HepG2 (cell line): Measurements from ENCODE around the gene LRRTM3.

Source experiments
- CEBPB ChIP-seq: IDR thresholded peaks from 2 replicates; pipeline ENCODE4 v1.6.1; 2011; ENCODE audit warnings: low read depth, low read length, improper control_type of control experiment, borderline replicate concordance
- E2F1 ChIP-seq: sonication (generic); formaldehyde crosslinking; IDR thresholded peaks from 2 replicates; pipeline ENCODE4 v1.5.0; 2020; ENCODE audit warnings: missing genetic modification reagents
- FOXM1 ChIP-seq: sonication (generic); formaldehyde crosslinking; IDR thresholded peaks from 2 replicates; pipeline ENCODE4 v1.5.0; 2020; ENCODE audit warnings: missing genetic modification reagents
- GABPA ChIP-seq, 2 experiments: IDR thresholded peaks; 2 replicates each; pipeline ENCODE4 v1.6.1; 2011 to 2016; ENCODE audit warnings: low read depth in 2 of 2, low read length in 1 of 2, missing biosample characterization in 1 of 2, missing genetic modification characterization in 1 of 2
- HMGA1 ChIP-seq: sonication (generic); formaldehyde crosslinking; conservative IDR thresholded peaks from 2 replicates; pipeline ENCODE4 v1.4.0; 2020; ENCODE audit warnings: missing genetic modification reagents
- NR2F1 ChIP-seq, 2 experiments: fragments of 450-650 bp in 1 of 2; formaldehyde crosslinking in 1 of 2; IDR thresholded peaks; 2 replicates each; pipeline versions ENCODE4 v1.5.0 to v1.6.1; 2016 to 2020; ENCODE audit warnings: mild to moderate bottlenecking in 1 of 2, missing compliant biosample characterization in 1 of 2, missing genetic modification reagents in 1 of 2, moderate library complexity in 1 of 2
- PRDM15 ChIP-seq: sonication (generic); formaldehyde crosslinking; IDR thresholded peaks from 2 replicates; pipeline ENCODE4 v1.4.0; 2020; ENCODE audit warnings: missing genetic modification reagents
- REST ChIP-seq, 2 experiments: IDR thresholded peaks; 2 replicates each; pipeline ENCODE4 v1.6.1; 2011 to 2012; ENCODE audit warnings: low read length in 2 of 2, borderline replicate concordance in 1 of 2, low read depth in 1 of 2, mild to moderate bottlenecking in 1 of 2, moderate library complexity in 1 of 2
- SMC3 ChIP-seq: IDR thresholded peaks from 2 replicates; pipeline ENCODE4 v1.6.1; 2011; ENCODE audit warnings: low read length, improper control_type of control experiment
- ZBTB2 ChIP-seq: sonication (generic); formaldehyde crosslinking; IDR thresholded peaks from 2 replicates; pipeline ENCODE4 v1.8.0; 2022; ENCODE audit warnings: low read depth, missing genetic modification reagents
- ZNF513 ChIP-seq: sonication (generic); formaldehyde crosslinking; conservative IDR thresholded peaks from 2 replicates; pipeline ENCODE4 v1.5.0; 2020; ENCODE audit warnings: missing genetic modification reagents
- ZNF652 ChIP-seq: IDR thresholded peaks from 2 replicates; pipeline ENCODE4 v1.6.1; 2016; ENCODE audit warnings: low read depth, borderline replicate concordance
- ZNF776 ChIP-seq: sonication (generic); formaldehyde crosslinking; IDR thresholded peaks from 2 replicates; pipeline ENCODE4 v1.4.0; 2020; ENCODE audit warnings: mild to moderate bottlenecking, missing genetic modification reagents
- ZUFSP ChIP-seq: sonication (generic); formaldehyde crosslinking; IDR thresholded peaks from 2 replicates; pipeline ENCODE4 v1.9.0; 2021; ENCODE audit warnings: missing genetic modification reagents, mild to moderate bottlenecking, borderline replicate concordance

GRCh38 chr10:66996996-66997395 lies 71.2 kb downstream of the LRRTM3 start:
- no peak for TF ChIP-seq HMGA1
- TF ChIP-seq GABPA (IDR thresholded peaks at IDR 0.05; ENCODE audit: low read depth, low read length), result no peak
- no peak for TF ChIP-seq GABPA (CRISPR knock-in tag; IDR thresholded peaks at IDR 0.05; ENCODE audit: low read depth)
- no peak for TF ChIP-seq ZUFSP
- no peak for TF ChIP-seq SMC3
- no peak for TF ChIP-seq ZNF776 (CRISPR knock-in tag)
- TF ChIP-seq FOXM1 (CRISPR knock-in tag), result no peak
- no peak for TF ChIP-seq REST (IDR thresholded peaks at IDR 0.05; ENCODE audit: borderline replicate concordance in 1 of 2, low read depth in 1 of 2, low read length in 2 of 2)
- no peak for TF ChIP-seq ZNF652 (CRISPR knock-in tag)
- no peak for TF ChIP-seq NR2F1 (CRISPR knock-in tag; IDR thresholded peaks at IDR 0.05)
- no peak for TF ChIP-seq E2F1 (CRISPR knock-in tag)
- no peak for TF ChIP-seq PRDM15 (CRISPR knock-in tag)
- no peak for TF ChIP-seq CEBPB
- TF ChIP-seq ZNF513 (CRISPR knock-in tag), result no peak
- no peak for TF ChIP-seq ZBTB2 (CRISPR knock-in tag)
